22Rv1 (cell line): Measurements from ENCODE around the gene KMT2A.

Experiments used
- ZFX ChIP-seq: fragments of 450-650 bp; IDR thresholded peaks from 2 replicates; pipeline ENCODE4 v1.6.1; 2017; ENCODE audit warnings: antibody characterized with exemption, borderline replicate concordance
- TF ChIP-seq, protein P1 (sequence below): fragments of 450-650 bp; IDR thresholded peaks from 2 replicates; pipeline ENCODE4 v1.5.1; 2017; ENCODE audit warnings: mild to moderate bottlenecking

GRCh38 chr11:118491041-118491440, 54.7 kb downstream of the KMT2A start:
- TF ChIP-seq, protein P1, sequence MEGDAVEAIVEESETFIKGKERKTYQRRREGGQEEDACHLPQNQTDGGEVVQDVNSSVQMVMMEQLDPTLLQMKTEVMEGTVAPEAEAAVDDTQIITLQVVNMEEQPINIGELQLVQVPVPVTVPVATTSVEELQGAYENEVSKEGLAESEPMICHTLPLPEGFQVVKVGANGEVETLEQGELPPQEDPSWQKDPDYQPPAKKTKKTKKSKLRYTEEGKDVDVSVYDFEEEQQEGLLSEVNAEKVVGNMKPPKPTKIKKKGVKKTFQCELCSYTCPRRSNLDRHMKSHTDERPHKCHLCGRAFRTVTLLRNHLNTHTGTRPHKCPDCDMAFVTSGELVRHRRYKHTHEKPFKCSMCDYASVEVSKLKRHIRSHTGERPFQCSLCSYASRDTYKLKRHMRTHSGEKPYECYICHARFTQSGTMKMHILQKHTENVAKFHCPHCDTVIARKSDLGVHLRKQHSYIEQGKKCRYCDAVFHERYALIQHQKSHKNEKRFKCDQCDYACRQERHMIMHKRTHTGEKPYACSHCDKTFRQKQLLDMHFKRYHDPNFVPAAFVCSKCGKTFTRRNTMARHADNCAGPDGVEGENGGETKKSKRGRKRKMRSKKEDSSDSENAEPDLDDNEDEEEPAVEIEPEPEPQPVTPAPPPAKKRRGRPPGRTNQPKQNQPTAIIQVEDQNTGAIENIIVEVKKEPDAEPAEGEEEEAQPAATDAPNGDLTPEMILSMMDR, result no peak
- no peak for TF ChIP-seq ZFX
